ENCODE results near the gene ICA1L.

Gene ICA1L

DNA sequence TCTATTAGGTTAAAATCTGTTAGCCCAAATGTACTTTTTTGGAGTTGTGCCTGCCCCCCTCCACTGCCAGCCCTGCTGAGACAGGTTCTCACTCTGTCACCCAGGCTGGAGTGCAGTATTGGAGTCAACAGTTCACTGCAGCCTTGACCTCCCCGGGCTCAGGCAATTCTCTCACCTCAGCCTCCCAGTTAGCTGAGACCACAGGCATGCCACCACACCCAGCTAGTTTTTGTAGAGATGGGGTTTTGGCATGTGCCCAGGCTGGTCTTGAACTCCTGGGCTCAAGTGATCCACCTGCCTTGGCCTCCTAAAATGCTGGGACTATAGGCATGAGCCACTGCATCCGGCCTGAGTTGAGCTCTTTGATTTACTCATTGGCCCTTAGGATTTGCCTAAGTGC is 110.7 kb downstream of the ICA1L start:
- Histone ChIP-seq H2AFZ (ENCODE audit: low read length) (no peak overlapping the region), H3K27me3 (ENCODE audit: control insufficient read depth in 3 of 3, insufficient read depth in 3 of 3, low read depth in 1 of 3, low read length in 3 of 3) (no peaks in the 10 kb centered on the region), H2BK15ac (ENCODE audit: low read length) (no peak overlapping the region), H3K79me1 (ENCODE audit: low read depth, low read length) (no peaks in the 10 kb centered on the region), H3K23ac (ENCODE audit: low read depth, low read length, poor library complexity) (no peak overlapping the region), H3K9ac (ENCODE audit: low read depth, low read length, poor library complexity) (no peak overlapping the region), H4K91ac (ENCODE audit: low read depth, low read length, poor library complexity) (no peak overlapping the region), H3K27ac (replicated peaks; ENCODE audit: low read length) (no peak overlapping the region), H4K8ac (ENCODE audit: low read depth, low read length) (no peak overlapping the region), H3K9me3 (replicated peaks in 1 of 2; ENCODE audit: control insufficient read depth in 2 of 2, insufficient read depth in 1 of 2, low read depth in 1 of 2, low read length in 2 of 2) (no peaks in the 10 kb centered on the region), H3K14ac (ENCODE audit: low read length) (no peak overlapping the region), H3K4me2 (ENCODE audit: insufficient read depth, low read length, poor library complexity, severe bottlenecking) (no peak overlapping the region), H2AK5ac (ENCODE audit: low read depth, low read length) (no peak overlapping the region), H2BK5ac (ENCODE audit: low read length) (no peak overlapping the region), H3K4me3 (ENCODE audit: low read length in 2 of 2) (no peak overlapping the region), H3K4me1 (ENCODE audit: control insufficient read depth in 2 of 2, insufficient read depth in 1 of 2, low read depth in 1 of 2, low read length in 2 of 2) (no peaks in the 10 kb centered on the region), H2BK12ac (ENCODE audit: low read length) (no peak overlapping the region), H3K36me3 (replicated peaks in 1 of 2; ENCODE audit: control insufficient read depth in 2 of 2, insufficient read depth in 2 of 2, low read length in 2 of 2) (peaks cover 11 to 87% of the 10 kb centered on the region in 2 donors), H3K4ac (ENCODE audit: low read length) (no peak overlapping the region), H3K18ac (ENCODE audit: low read length) (no peak overlapping the region), H2BK120ac (ENCODE audit: low read depth, low read length) (no peak overlapping the region)
- WGBS, 2 donors (ENCODE audit: extremely low coverage in 2 of 2, insufficient read length in 2 of 2, insufficient replicate concordance in 1 of 2), result no CpG with 5 or more reads among the region's 2 CpGs
- no peak for DNase-seq (ENCODE audit: low spot score)

DNA sequence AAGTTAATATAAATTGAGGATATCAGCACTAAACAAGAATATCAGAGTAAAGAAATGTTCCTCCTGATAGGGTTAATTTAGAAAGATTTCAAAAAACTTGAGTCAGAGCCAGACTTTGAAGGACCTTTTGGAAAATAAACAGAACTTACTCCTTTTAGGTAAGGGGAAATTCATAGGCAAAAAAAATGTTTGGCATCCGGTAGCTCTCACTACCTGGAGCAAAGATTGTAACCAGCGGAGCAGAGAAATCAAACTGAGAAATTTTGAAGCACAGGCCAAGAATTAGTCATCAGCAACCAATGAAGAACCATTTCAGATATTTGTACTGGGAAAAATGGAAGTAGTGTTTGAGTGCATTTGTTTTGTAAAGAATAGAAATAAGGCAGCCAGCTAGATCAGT is 113.0 kb downstream of the ICA1L start:
- Histone ChIP-seq H3K4me2 (ENCODE audit: insufficient read depth, low read length, poor library complexity, severe bottlenecking) (no peak overlapping the region), H4K91ac (ENCODE audit: low read depth, low read length, poor library complexity) (no peak overlapping the region), H4K8ac (ENCODE audit: low read depth, low read length) (no peak overlapping the region), H3K4me3 (ENCODE audit: low read length in 2 of 2) (no peak overlapping the region), H2BK15ac (ENCODE audit: low read length) (no peak overlapping the region), H3K18ac (ENCODE audit: low read length) (no peak overlapping the region), H3K14ac (ENCODE audit: low read length) (no peak overlapping the region), H2BK5ac (ENCODE audit: low read length) (no peak overlapping the region), H3K36me3 (replicated peaks in 1 of 2; ENCODE audit: control insufficient read depth in 2 of 2, insufficient read depth in 2 of 2, low read length in 2 of 2) (peaks cover 6 to 73% of the 10 kb centered on the region in 2 donors), H3K27ac (replicated peaks; ENCODE audit: low read length) (no peak overlapping the region), H3K4ac (ENCODE audit: low read length) (no peak overlapping the region), H2BK12ac (ENCODE audit: low read length) (no peak overlapping the region), H2AK5ac (ENCODE audit: low read depth, low read length) (no peak overlapping the region), H2AFZ (ENCODE audit: low read length) (no peak overlapping the region), H3K4me1 (ENCODE audit: control insufficient read depth in 2 of 2, insufficient read depth in 1 of 2, low read depth in 1 of 2, low read length in 2 of 2) (no peaks in the 10 kb centered on the region), H2BK120ac (ENCODE audit: low read depth, low read length) (no peak overlapping the region), H3K27me3 (ENCODE audit: control insufficient read depth in 3 of 3, insufficient read depth in 3 of 3, low read depth in 1 of 3, low read length in 3 of 3) (no peaks in the 10 kb centered on the region), H3K9ac (ENCODE audit: low read depth, low read length, poor library complexity) (no peak overlapping the region), H3K23ac (ENCODE audit: low read depth, low read length, poor library complexity) (no peak overlapping the region), H3K9me3 (replicated peaks in 1 of 2; ENCODE audit: control insufficient read depth in 2 of 2, insufficient read depth in 1 of 2, low read depth in 1 of 2, low read length in 2 of 2) (no peaks in the 10 kb centered on the region), H3K79me1 (ENCODE audit: low read depth, low read length) (no peaks in the 10 kb centered on the region)
- no peak for DNase-seq (ENCODE audit: low spot score)
- no CpG with 5 or more reads among the region's 2 CpGs for WGBS, 2 donors (ENCODE audit: extremely low coverage in 2 of 2, insufficient read length in 2 of 2, insufficient replicate concordance in 1 of 2)

DNA sequence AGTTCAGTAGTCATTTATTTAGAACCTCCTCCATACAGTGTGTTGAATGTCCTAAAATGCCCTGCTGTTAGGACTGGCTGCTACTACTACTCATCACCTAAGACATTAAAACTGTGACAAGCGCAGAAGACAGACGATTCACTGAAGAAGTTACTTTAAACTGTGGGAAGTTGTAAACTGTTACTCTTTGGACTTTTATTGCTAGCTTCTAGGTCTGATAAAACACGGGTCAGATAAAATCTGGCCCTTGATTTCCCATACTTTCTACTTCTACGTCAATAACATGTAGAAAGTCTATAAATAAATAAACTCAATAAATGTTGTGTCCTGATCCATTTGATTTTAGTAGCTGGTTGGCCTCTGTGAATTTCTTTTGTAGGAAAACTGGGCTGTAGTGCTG is 113.4 kb downstream of the ICA1L start:
- Histone ChIP-seq H3K27me3 (ENCODE audit: control insufficient read depth in 3 of 3, insufficient read depth in 3 of 3, low read depth in 1 of 3, low read length in 3 of 3) (no peaks in the 10 kb centered on the region), H3K27ac (replicated peaks; ENCODE audit: low read length) (no peak overlapping the region), H3K14ac (ENCODE audit: low read length) (no peak overlapping the region), H3K18ac (ENCODE audit: low read length) (no peak overlapping the region), H3K4ac (ENCODE audit: low read length) (no peak overlapping the region), H3K9ac (ENCODE audit: low read depth, low read length, poor library complexity) (no peak overlapping the region), H4K8ac (ENCODE audit: low read depth, low read length) (no peak overlapping the region), H3K9me3 (replicated peaks in 1 of 2; ENCODE audit: control insufficient read depth in 2 of 2, insufficient read depth in 1 of 2, low read depth in 1 of 2, low read length in 2 of 2) (no peaks in the 10 kb centered on the region), H2AFZ (ENCODE audit: low read length) (no peak overlapping the region), H3K4me2 (ENCODE audit: insufficient read depth, low read length, poor library complexity, severe bottlenecking) (no peak overlapping the region), H2BK12ac (ENCODE audit: low read length) (no peak overlapping the region), H3K4me1 (ENCODE audit: control insufficient read depth in 2 of 2, insufficient read depth in 1 of 2, low read depth in 1 of 2, low read length in 2 of 2) (no peaks in the 10 kb centered on the region), H3K23ac (ENCODE audit: low read depth, low read length, poor library complexity) (no peak overlapping the region), H2AK5ac (ENCODE audit: low read depth, low read length) (no peak overlapping the region), H2BK15ac (ENCODE audit: low read length) (no peak overlapping the region), H4K91ac (ENCODE audit: low read depth, low read length, poor library complexity) (no peak overlapping the region), H3K36me3 (replicated peaks in 1 of 2; ENCODE audit: control insufficient read depth in 2 of 2, insufficient read depth in 2 of 2, low read length in 2 of 2) (peaks cover 6 to 71% of the 10 kb centered on the region in 2 donors), H3K4me3 (ENCODE audit: low read length in 2 of 2) (no peak overlapping the region), H3K79me1 (ENCODE audit: low read depth, low read length) (no peaks in the 10 kb centered on the region), H2BK5ac (ENCODE audit: low read length) (no peak overlapping the region), H2BK120ac (ENCODE audit: low read depth, low read length) (no peak overlapping the region)
- no CpG with 5 or more reads among the region's 4 CpGs for WGBS, 2 donors (ENCODE audit: extremely low coverage in 2 of 2, insufficient read length in 2 of 2, insufficient replicate concordance in 1 of 2)
- DNase-seq (ENCODE audit: low spot score), result no peak

DNA sequence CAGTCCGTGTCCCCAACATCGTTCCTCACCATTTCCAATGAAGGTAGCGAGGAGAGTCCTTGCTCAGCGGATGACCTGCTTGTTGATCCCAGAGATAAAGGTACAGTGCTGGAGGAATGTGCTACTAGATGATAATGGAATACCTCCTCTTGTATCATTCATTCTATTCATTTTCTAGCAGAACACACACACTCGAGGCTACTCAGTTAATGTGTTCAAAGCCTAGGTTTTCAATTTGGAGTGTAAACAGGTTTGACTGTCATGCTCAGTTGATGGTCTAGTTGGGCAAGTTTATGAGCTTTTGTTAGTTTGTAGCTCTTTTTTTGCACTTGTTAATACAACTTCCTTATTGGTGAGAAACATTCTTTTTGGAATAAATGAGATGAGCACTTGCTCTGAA is 114.2 kb downstream of the ICA1L start:
- Histone ChIP-seq H4K8ac (ENCODE audit: low read depth, low read length) (no peak overlapping the region), H3K4me1 (ENCODE audit: control insufficient read depth in 2 of 2, insufficient read depth in 1 of 2, low read depth in 1 of 2, low read length in 2 of 2) (no peaks in the 10 kb centered on the region), H2BK120ac (ENCODE audit: low read depth, low read length) (no peak overlapping the region), H3K79me1 (ENCODE audit: low read depth, low read length) (no peaks in the 10 kb centered on the region), H3K4ac (ENCODE audit: low read length) (no peak overlapping the region), H3K9me3 (replicated peaks in 1 of 2; ENCODE audit: control insufficient read depth in 2 of 2, insufficient read depth in 1 of 2, low read depth in 1 of 2, low read length in 2 of 2) (no peaks in the 10 kb centered on the region), H2AK5ac (ENCODE audit: low read depth, low read length) (no peak overlapping the region), H2BK15ac (ENCODE audit: low read length) (no peak overlapping the region), H3K27me3 (ENCODE audit: control insufficient read depth in 3 of 3, insufficient read depth in 3 of 3, low read depth in 1 of 3, low read length in 3 of 3) (no peaks in the 10 kb centered on the region), H3K4me3 (ENCODE audit: low read length in 2 of 2) (no peak overlapping the region), H2AFZ (ENCODE audit: low read length) (no peak overlapping the region), H2BK12ac (ENCODE audit: low read length) (no peak overlapping the region), H3K9ac (ENCODE audit: low read depth, low read length, poor library complexity) (no peak overlapping the region), H3K36me3 (replicated peaks in 1 of 2; ENCODE audit: control insufficient read depth in 2 of 2, insufficient read depth in 2 of 2, low read length in 2 of 2) (peaks cover 6 to 67% of the 10 kb centered on the region in 2 donors), H4K91ac (ENCODE audit: low read depth, low read length, poor library complexity) (no peak overlapping the region), H2BK5ac (ENCODE audit: low read length) (no peak overlapping the region), H3K27ac (replicated peaks; ENCODE audit: low read length) (no peak overlapping the region), H3K18ac (ENCODE audit: low read length) (no peak overlapping the region), H3K14ac (ENCODE audit: low read length) (no peak overlapping the region), H3K4me2 (ENCODE audit: insufficient read depth, low read length, poor library complexity, severe bottlenecking) (no peak overlapping the region), H3K23ac (ENCODE audit: low read depth, low read length, poor library complexity) (no peak overlapping the region)
- no CpG with 5 or more reads among the region's 5 CpGs for WGBS, 2 donors (ENCODE audit: extremely low coverage in 2 of 2, insufficient read length in 2 of 2, insufficient replicate concordance in 1 of 2)
- no peak for DNase-seq (ENCODE audit: low spot score)
